Psoas muscle (tissue), 8 donors: Measurements from ENCODE around the gene SLC7A8. TPM values are rescaled to one million over a fixed set of nuclear protein-coding genes. Genes with fewer than 3 reads are reported as not detected.

Experiments used
- ATAC-seq, 4 donors: fragments of 200-7000 bp; cut with Tn5 transposase; one replicate each; pipeline ENCODE4 v1.9.1; 2020; ENCODE audit warnings: moderate library complexity in 3 of 4, mild to moderate bottlenecking in 2 of 4
- DNase-seq, 2 donors: peaks; one replicate each; pipeline ENCODE4 v3.0.0-alpha.2; 2020
- H3K27ac ChIP-seq: fragments of 200-600 bp; one replicate; pipeline ENCODE4 v1.8.0; 2022
- H3K27me3 ChIP-seq, 3 donors: fragments of 200-600 bp in 1 of 3; one replicate each; pipeline versions ENCODE4 v1.6.1 to v1.8.0; 2013 to 2022; ENCODE audit warnings: low read length in 2 of 3, mild to moderate bottlenecking in 2 of 3, moderate library complexity in 1 of 3; ENCODE audit not compliant: insufficient read depth in 3 of 3
- H3K36me3 ChIP-seq, 2 donors: fragments of 200-600 bp in 1 of 2; one replicate each; pipeline versions ENCODE4 v1.6.1 to v1.8.0; 2013 to 2022; ENCODE audit warnings: low read depth in 1 of 2, mild to moderate bottlenecking in 1 of 2, moderate library complexity in 1 of 2; ENCODE audit not compliant: insufficient read depth in 1 of 2
- H3K4me1 ChIP-seq: fragments of 200-600 bp; one replicate; pipeline ENCODE4 v1.8.0; 2022
- H3K4me3 ChIP-seq: fragments of 200-600 bp; one replicate; pipeline ENCODE4 v1.8.0; 2022; ENCODE audit warnings: mild to moderate bottlenecking
- H3K9me3 ChIP-seq: fragments of 200-600 bp; one replicate; pipeline ENCODE4 v1.8.0; 2022
- WGBS, 3 donors: extraction: QIAGEN DNeasy Blood & Tissue Kit; methylation state at CpG; one replicate each; pipeline versions ENCODE4 v1.1.6 to v1.1.7; 2013; 5-methylcytosine and 5-hydroxymethylcytosine counted together
- intact Hi-C, 2 donors: fragments of 100-400 bp; cut with DNase I; formaldehyde crosslinking; loops; one replicate each; pipeline versions ENCODE4 v1.11.0 to v1.14.2; 2022
- polyA plus RNA-seq, 3 donors: library from polyadenylated mRNA; stranded (reverse); fragments of 200-250 nt; gene quantifications; one replicate each; pipeline ENCODE4 v1.2.3, GENCODE V29; 2013
- total RNA-seq, 4 donors: library from RNA; stranded (reverse); fragmentation: NEBNext Ultra II Directional in 2 of 4; extraction: Animal tissue kit (Norgen Biotek cat#: 25700) in 2 of 4; gene quantifications; one replicate each; pipeline versions ENCODE4 v1.2.1 to v1.2.4, GENCODE V29; 2021 to 2023
- TF ChIP-seq, protein P1 (sequence below): fragments of 200-600 bp; IDR thresholded peaks from one replicate; pipeline ENCODE4 v1.8.0; 2022; ENCODE audit warnings: antibody characterized with exemption
- donor health status: healthy with polysubstance abuse.
- donor health status: DM: no; HTN: no; CAD: no; lungs with moderate emphysema.
- donor health status: Bipolar disorder and iron deficiency.
- donor health status: healthy.
- donor health status: DM: yes; HTN: yes; CAD: no.
- donor health status: DM: no; HTN: no; CAD: no.
- donor health status: DM: no; HTN: no; CAD: no.
- donor health status: DM: yes; HTN: yes; CAD: no.

SLC7A8 gene
- total and polyA plus RNA-seq, 7 donors: 7.5 to 72.6 (median 33.2) TPM

GRCh38 chr14:23219075-23219474, 35.6 kb upstream of the SLC7A8 start:
- 76 to 88% (median 77%) methylated on average over 3 of the region's 3 CpGs for WGBS, 3 donors

DNA sequence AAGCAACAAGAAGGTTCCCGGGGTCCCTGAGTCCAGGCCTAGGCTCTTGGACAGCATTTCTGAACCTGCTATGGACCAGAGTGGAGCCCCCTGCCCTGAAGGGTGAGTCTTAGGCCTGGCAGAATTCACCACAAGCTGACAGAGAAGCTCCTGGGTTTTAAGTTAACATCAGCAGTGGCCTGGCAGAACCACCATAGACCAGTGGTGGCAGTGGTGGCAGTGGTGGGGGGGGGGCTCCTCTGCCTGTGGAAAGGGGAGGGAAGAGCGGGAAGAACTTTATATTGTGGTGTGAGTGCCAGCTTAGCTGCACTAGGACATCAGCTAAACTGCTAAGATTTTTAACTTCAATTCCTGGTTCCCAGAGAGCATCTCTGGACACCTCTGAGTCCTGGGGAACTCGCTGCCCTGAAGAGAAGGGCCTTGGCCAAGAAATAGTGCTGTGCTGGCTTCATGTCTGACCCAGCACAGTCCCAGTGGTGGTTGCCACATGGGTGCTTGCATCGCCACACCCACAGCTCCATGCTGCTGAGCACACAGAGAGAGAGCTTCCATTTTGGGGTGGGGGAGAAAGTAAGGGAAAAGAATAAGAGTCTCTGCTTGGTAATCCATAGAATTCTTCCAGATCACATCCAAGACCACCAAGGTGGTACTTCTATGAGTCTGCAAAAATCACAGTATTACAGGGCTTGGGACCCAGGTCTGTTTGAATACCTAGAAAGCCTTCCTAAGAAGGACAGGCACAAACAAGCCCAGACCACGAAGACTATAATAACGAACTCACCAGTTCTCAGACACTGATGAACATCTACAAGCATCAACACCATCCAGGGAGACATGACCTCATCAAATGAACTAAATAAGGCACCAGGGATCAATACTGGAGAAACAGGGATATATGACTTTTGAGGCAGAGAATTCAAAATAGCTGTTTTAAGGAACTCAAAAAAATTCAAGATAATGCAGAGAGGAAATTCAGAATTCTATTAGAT, 33.9 kb upstream of the SLC7A8 start:
- DNase-seq (no peak), ATAC-seq (no peak)
- H3K27me3 ChIP-seq: peaks cover 0 to 3% (median 0%) of the 10 kb centered on the region in 3 donors
- no peaks in the 10 kb centered on the region for H3K9me3 ChIP-seq
- 92 to 97% (median 93%) methylated on average over 6 of the region's 6 CpGs for WGBS, 3 donors
- TF ChIP-seq, protein P1, sequence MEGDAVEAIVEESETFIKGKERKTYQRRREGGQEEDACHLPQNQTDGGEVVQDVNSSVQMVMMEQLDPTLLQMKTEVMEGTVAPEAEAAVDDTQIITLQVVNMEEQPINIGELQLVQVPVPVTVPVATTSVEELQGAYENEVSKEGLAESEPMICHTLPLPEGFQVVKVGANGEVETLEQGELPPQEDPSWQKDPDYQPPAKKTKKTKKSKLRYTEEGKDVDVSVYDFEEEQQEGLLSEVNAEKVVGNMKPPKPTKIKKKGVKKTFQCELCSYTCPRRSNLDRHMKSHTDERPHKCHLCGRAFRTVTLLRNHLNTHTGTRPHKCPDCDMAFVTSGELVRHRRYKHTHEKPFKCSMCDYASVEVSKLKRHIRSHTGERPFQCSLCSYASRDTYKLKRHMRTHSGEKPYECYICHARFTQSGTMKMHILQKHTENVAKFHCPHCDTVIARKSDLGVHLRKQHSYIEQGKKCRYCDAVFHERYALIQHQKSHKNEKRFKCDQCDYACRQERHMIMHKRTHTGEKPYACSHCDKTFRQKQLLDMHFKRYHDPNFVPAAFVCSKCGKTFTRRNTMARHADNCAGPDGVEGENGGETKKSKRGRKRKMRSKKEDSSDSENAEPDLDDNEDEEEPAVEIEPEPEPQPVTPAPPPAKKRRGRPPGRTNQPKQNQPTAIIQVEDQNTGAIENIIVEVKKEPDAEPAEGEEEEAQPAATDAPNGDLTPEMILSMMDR: no peak
- H3K4me3 ChIP-seq: no peak overlapping the region
- intact Hi-C loops: no loop called here
- H3K36me3 ChIP-seq: no peaks in the 10 kb centered on the region
- H3K4me1 ChIP-seq: no peaks in the 10 kb centered on the region
- no peak overlapping the region for H3K27ac ChIP-seq

More at GRCh38 chr14:23219075-23219474, 35.6 kb upstream of the SLC7A8 start:
- H3K27me3 ChIP-seq: peaks cover 0 to 3% (median 0%) of the 10 kb centered on the region in 3 donors
- H3K27ac ChIP-seq: no peak overlapping the region
- H3K4me3 ChIP-seq: no peak overlapping the region
- H3K9me3 ChIP-seq: no peaks in the 10 kb centered on the region
- TF ChIP-seq, protein P1: no peak
- no peaks in the 10 kb centered on the region for H3K36me3 ChIP-seq
- H3K4me1 ChIP-seq: no peaks in the 10 kb centered on the region
- DNase-seq (no peak), ATAC-seq (no peak)
- intact Hi-C loops: no loop called here

DNA sequence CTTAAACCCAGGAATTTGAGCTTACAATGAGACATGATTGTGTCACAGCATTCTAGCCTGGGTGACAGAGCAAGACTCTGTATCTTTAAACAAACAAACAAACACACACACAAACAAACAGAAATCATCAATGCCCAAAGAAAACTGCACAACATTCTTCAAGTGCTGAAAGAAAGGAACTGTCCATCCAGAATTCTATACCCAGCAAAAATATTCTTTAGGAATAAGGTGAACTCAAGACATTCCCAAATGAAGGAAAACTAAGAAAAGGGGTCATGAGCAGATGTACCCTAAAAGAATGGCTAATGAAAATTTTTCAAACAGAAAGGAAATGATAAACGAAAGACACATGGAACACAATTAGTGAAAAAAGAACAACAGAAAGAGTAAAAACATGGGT, 32.0 kb upstream of the SLC7A8 start:
- no peak for ATAC-seq

DNA sequence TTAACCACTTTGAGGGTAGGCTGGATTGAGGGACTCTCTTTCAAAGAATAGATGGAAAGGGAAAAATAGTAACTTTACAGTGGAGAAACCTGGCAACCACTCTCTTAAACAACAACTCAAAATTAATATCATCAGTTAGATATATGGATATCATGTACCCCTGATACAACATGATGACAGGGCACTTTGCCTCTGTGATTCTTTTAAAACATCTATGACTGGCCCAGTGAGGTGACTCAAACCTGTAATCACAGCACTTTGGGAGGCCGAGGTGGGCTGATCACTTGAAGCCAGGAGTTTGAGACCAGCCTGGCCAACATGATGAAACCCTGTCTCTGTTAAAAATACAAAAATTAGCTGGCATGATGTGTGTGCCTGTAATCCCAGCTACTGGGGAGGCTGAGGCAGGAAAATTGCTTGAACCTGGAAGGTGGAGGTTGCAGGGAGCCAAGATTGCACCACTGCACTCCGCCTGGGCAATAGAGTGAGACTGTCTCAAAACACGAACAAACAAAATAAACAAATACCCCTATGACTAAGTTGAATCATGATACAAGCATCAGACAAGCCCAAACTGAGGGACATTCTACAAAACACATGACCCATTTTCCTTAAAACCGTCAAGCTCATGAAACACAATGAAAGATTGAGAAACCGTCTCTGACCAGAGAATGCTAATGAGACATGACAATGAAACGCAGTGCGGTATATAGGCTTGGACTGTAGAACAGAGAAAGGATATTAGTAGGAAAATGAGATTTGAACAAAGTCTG, 26.4 kb upstream of the SLC7A8 start:
- TF ChIP-seq, protein P1: no peak
- Histone ChIP-seq H3K36me3 (no peaks in the 10 kb centered on the region), H3K4me1 (no peaks in the 10 kb centered on the region), H3K9me3 (no peaks in the 10 kb centered on the region), H3K4me3 (no peak overlapping the region), H3K27ac (no peak overlapping the region), H3K27me3 (no peaks in the 10 kb centered on the region)
- WGBS, 3 donors: 90% methylated on average over 7 of the region's 7 CpGs
- DNase-seq (no peak), ATAC-seq (no peak)
- intact Hi-C loops: no loop called here

More for the DNA sequence above, 32.0 kb upstream of the SLC7A8 start:
- no peak overlapping the region for H3K4me3 ChIP-seq
- no peak for DNase-seq
- TF ChIP-seq, protein P1: no peak
- intact Hi-C loops: no loop called here
- H3K27me3 ChIP-seq: peaks cover 0 to 3% (median 0%) of the 10 kb centered on the region in 3 donors
- 90 to 100% (median 94%) methylated on average over 1 of the region's 1 CpG for WGBS, 3 donors
- H3K4me1 ChIP-seq: no peaks in the 10 kb centered on the region
- H3K9me3 ChIP-seq: no peaks in the 10 kb centered on the region
- H3K36me3 ChIP-seq: no peaks in the 10 kb centered on the region
- no peak overlapping the region for H3K27ac ChIP-seq
